Mucosa of descending colon (tissue), 3 donors: ENCODE results near the gene TIAL1. TPM values are rescaled to one million over a fixed set of nuclear protein-coding genes. Genes with fewer than 3 reads are reported as not detected.
A peak's percentile ranks its signal among the peaks of the same experiment; 100 is the strongest.

Experiments
- ATAC-seq: fragments of 200-7000 bp; cut with Tn5 transposase; one replicate; pipeline ENCODE4 v1.9.1; 2020; ENCODE audit warnings: mild to moderate bottlenecking, moderate library complexity
- DNase-seq, 3 donors: peaks; one replicate each; pipeline ENCODE4 v3.0.0-alpha.2; 2020
- H3K36me3 ChIP-seq: fragments of 200-600 bp; one replicate; pipeline ENCODE4 v1.8.0; 2021; ENCODE audit warnings: low read depth, mild to moderate bottlenecking
- H3K4me1 ChIP-seq: fragments of 200-600 bp; one replicate; pipeline ENCODE4 v1.8.0; 2021; ENCODE audit warnings: low read depth, mild to moderate bottlenecking
- H3K4me3 ChIP-seq: fragments of 200-600 bp; one replicate; pipeline ENCODE4 v1.8.0; 2021; ENCODE audit warnings: mild to moderate bottlenecking
- H3K9me3 ChIP-seq: fragments of 200-600 bp; one replicate; pipeline ENCODE4 v1.8.0; 2021; ENCODE audit warnings: mild to moderate bottlenecking
- CTCF ChIP-seq: fragments of 200-600 bp; IDR thresholded peaks from one replicate; pipeline ENCODE4 v1.8.0; 2022; ENCODE audit warnings: antibody characterized with exemption, mild to moderate bottlenecking
- intact Hi-C, 2 donors: fragments of 100-400 bp; cut with DNase I in 1 of 2; cut with micrococcal nuclease in 1 of 2; formaldehyde crosslinking; loops; one replicate each; pipeline versions ENCODE4 v1.11.0 to v1.11.1; 2022; cut with DNase I, micrococcal nuclease
- long read RNA-seq, 2 donors: library from polyadenylated mRNA; unstranded; transcript quantifications; one replicate each; pipeline ENCODE4 v2.0.0, GENCODE V29; 2019 to 2021
- total RNA-seq, 3 donors: library from RNA; stranded (reverse); fragmentation: NEBNext Ultra II Directional in 2 of 3; extraction: Animal tissue kit (Norgen Biotek cat#: 25700) in 2 of 3; gene quantifications; one replicate each; pipeline versions ENCODE4 v1.2.1 to v1.2.4, GENCODE V29; 2021 to 2023
- donor health status: DM: no; HTN: no; CAD: no; lungs with moderate emphysema.
- donor health status: DM: no; HTN: no; CAD: no.
- donor health status: DM: no; HTN: yes; CAD: no.

The TIAL1 gene
- 100 to 1,000 TPM in 2 of 3 donors, 10 to 100 TPM in 1; 85.6 to 122 (median 101) TPM for total RNA-seq
- long read RNA-seq, donor 1, full-length matches to known transcripts, result 9 of 27 reads
- long read RNA-seq, donor 1, partial matches to known transcripts, result 5 of 27 reads
- long read RNA-seq, donor 1, other reads (novel, unspliced or antisense), result 13 of 27 reads
- long read RNA-seq, donor 2, full-length matches to known transcripts, result 1 of 4 reads
- long read RNA-seq, donor 2, partial matches to known transcripts, result 3 of 4 reads
- long read RNA-seq, donor 2, other reads (novel, unspliced or antisense), result 0 of 4 reads

GRCh38 chr10:119596537-119597404, at the start of gene TIAL1:
Gene TIAL1 (minus strand): TSS chr10:119596964. CDS start chr10:119596465, 499 bp downstream.
- peak within 1 kb of the TSS; percentile 76 for H3K4me3 ChIP-seq
- no peak for TF ChIP-seq CTCF
- intact Hi-C loops, result no loop called here
- H3K9me3 ChIP-seq, result peaks cover 3% of the 10 kb centered on the region
- peaks cover 42% of the 10 kb centered on the region for H3K4me1 ChIP-seq
- peak; percentile 93 for ATAC-seq
- peak; percentile 97 to 99 (median 98) for DNase-seq
- no peaks in the 10 kb centered on the region for H3K36me3 ChIP-seq

GRCh38 chr10:119644994-119645393, 48.2 kb upstream of the TIAL1 start:
- Histone ChIP-seq H3K4me1 (no peaks in the 10 kb centered on the region), H3K36me3 (no peaks in the 10 kb centered on the region), H3K4me3 (no peak overlapping the region), H3K9me3 (no peaks in the 10 kb centered on the region)
- no peak for DNase-seq
- no peak for ATAC-seq
- no peak for TF ChIP-seq CTCF
- intact Hi-C loops, result no loop called here

GRCh38 chr10:119644205-119644814, 47.5 kb upstream of the TIAL1 start:
- DNase-seq (no peak), ATAC-seq (no peak)
- intact Hi-C loops, result no loop called here
- Histone ChIP-seq H3K9me3 (no peaks in the 10 kb centered on the region), H3K4me1 (no peaks in the 10 kb centered on the region), H3K36me3 (no peaks in the 10 kb centered on the region), H3K4me3 (no peak overlapping the region)
- no peak for TF ChIP-seq CTCF

- TF ChIP-seq CTCF, result no peak
- Histone ChIP-seq H3K4me1 (no peaks in the 10 kb centered on the region), H3K36me3 (no peaks in the 10 kb centered on the region), H3K4me3 (no peak overlapping the region), H3K9me3 (no peaks in the 10 kb centered on the region)
- DNase-seq (no peak), ATAC-seq (no peak)
- intact Hi-C loops, result no loop called here
Observed at GRCh38 chr10:119643306-119644204, 46.8 kb upstream of the TIAL1 start.

DNA sequence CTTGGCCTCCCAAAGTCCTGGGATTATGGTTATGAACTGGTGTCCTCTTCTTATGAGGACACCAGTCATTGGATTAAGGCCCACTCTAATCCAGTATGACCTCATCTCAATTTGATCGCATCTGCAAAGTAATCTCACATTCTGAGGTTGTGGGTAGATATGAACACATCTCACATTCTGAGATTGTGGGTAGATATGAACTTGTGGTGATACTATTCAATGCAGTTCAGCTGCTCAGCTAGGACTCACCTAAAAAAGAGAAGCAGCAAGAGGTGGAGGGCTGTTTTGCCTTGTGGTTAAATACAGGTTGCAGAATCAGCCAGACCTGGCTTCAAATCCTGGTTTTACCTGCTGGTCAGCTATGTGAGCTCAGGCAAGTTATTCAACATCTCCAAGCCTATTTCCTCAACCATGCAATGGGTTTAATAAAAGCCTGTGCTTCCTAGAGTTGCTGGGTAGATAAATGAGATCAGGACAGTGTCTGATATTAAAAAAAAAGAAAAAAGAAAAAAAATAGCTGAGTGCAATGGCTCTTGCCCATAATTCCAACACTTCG, 45.9 kb upstream of the TIAL1 start:
- Histone ChIP-seq H3K4me3 (no peak overlapping the region), H3K36me3 (no peaks in the 10 kb centered on the region), H3K9me3 (no peaks in the 10 kb centered on the region), H3K4me1 (no peaks in the 10 kb centered on the region)
- DNase-seq, result no peak
- TF ChIP-seq CTCF, result no peak
- ATAC-seq, result peak; percentile 34
- intact Hi-C loops, result no loop called here
